Heart left ventricle (tissue), 16 donors: ENCODE measurements around the gene PIP4K2A. TPM values are rescaled to one million over a fixed set of nuclear protein-coding genes. Genes with fewer than 3 reads are reported as not detected.
A peak's percentile ranks its signal among the peaks of the same experiment; 100 is the strongest.

Experiments used
- ATAC-seq, 4 donors: fragments of 200-7000 bp; cut with Tn5 transposase; one replicate each; pipeline ENCODE4 v1.9.1; 2020 to 2022; ENCODE audit warnings: moderate library complexity in 4 of 4, mild to moderate bottlenecking in 3 of 4, moderate number of reproducible peaks in 1 of 4
- DNase-seq, 5 donors: peaks; one replicate each; pipeline ENCODE4 v3.0.0-alpha.2; 2020
- H3K27ac ChIP-seq, 12 donors: fragments of 200-600 bp; sonication (generic) in 4 of 12; one replicate each; pipeline versions ENCODE4 v1.5.0 to v1.8.0; 2016 to 2022; ENCODE audit warnings: mild to moderate bottlenecking in 2 of 12
- H3K27me3 ChIP-seq, 9 donors: fragments of 200-600 bp; sonication (generic) in 2 of 9; one replicate each; pipeline versions ENCODE4 v1.5.1 to v1.8.0; 2016 to 2022; ENCODE audit warnings: mild to moderate bottlenecking in 3 of 9
- H3K36me3 ChIP-seq, 9 donors: fragments of 200-600 bp; sonication (generic) in 2 of 9; one replicate each; pipeline versions ENCODE4 v1.5.0 to v1.8.0; 2018 to 2022; ENCODE audit warnings: mild to moderate bottlenecking in 2 of 9
- H3K4me1 ChIP-seq, 12 donors: fragments of 200-600 bp; sonication (generic) in 4 of 12; one replicate each; pipeline versions ENCODE4 v1.5.0 to v1.8.0; 2016 to 2022; ENCODE audit warnings: mild to moderate bottlenecking in 3 of 12
- H3K4me3 ChIP-seq, 12 donors: fragments of 200-600 bp; sonication (generic) in 4 of 12; one replicate each; pipeline versions ENCODE4 v1.5.0 to v1.8.0; 2017 to 2022; ENCODE audit warnings: mild to moderate bottlenecking in 9 of 12, moderate library complexity in 4 of 12
- H3K9me3 ChIP-seq, 12 donors: fragments of 200-600 bp; sonication (generic) in 4 of 12; one replicate each; pipeline versions ENCODE4 v1.5.0 to v1.8.0; 2016 to 2022; ENCODE audit warnings: mild to moderate bottlenecking in 1 of 12
- CTCF ChIP-seq, 12 donors: fragments of 200-600 bp; sonication (generic) in 4 of 12; IDR thresholded peaks; one replicate each; pipeline versions ENCODE4 v1.5.0 to v1.8.0; 2018 to 2022; ENCODE audit warnings: antibody characterized with exemption in 12 of 12, mild to moderate bottlenecking in 5 of 12
- POLR2A ChIP-seq, 2 donors: fragments of 450-650 bp; IDR thresholded peaks; one replicate each; pipeline ENCODE4 v1.6.1; 2017; ENCODE audit warnings: antibody characterized with exemption in 2 of 2, mild to moderate bottlenecking in 2 of 2, moderate library complexity in 2 of 2
- whole genome bisulfite sequencing, 4 donors: extraction: QIAGEN DNeasy Blood & Tissue Kit in 2 of 4; methylation state at CpG; one replicate each; pipeline versions ENCODE4 v1.1.5 to v1.1.7; 2013 to 2018; 5-methylcytosine and 5-hydroxymethylcytosine counted together
- intact Hi-C, 10 donors: fragments of 100-400 bp; cut with DNase I; formaldehyde crosslinking; loops; one replicate each; pipeline versions ENCODE4 v1.11.1 to v1.14.2; 2022
- polyA plus RNA-seq, 2 donors: library from polyadenylated mRNA; stranded (reverse); fragments of 200-250 nt; gene quantifications; one replicate each; pipeline ENCODE4 v1.2.3, GENCODE V29; 2013
- total RNA-seq, 9 donors: library from RNA; depleted of rRNA in 2 of 9; stranded (reverse); fragments of >200 nt in 2 of 9; fragmentation: NEBNext Ultra II Directional in 3 of 9; extraction: Animal tissue kit (Norgen Biotek cat#: 25700) in 3 of 9; gene quantifications; one replicate each; pipeline versions ENCODE4 v1.1.0 to v1.2.4, GENCODE V29; 2016 to 2023
- donor health status: ischemic (EF 13 %, LVEDD 7.1; RV severe dilation, severe dysfunction).
- donor health status: healthy with polysubstance abuse.
- donor health status: DM: no; HTN: yes; CAD: no.
- donor health status: DM: no; HTN: no; CAD: no.
- donor health status: ischemic (EF 25% LVEDD 6.9; RV normal size, moderate dysfunction).
- donor health status: ischemic (EF 25% LVEDD 5.7; RV mildly dilated, moderate dysfunction).
- donor health status: healthy.
- donor health status: DM: yes; HTN: yes; CAD: no.
- donor health status: ischemic (EF 35%, LVEDD 5.7; RV mildly dilated, moderate dysfunction).
- donor health status: nonischemic (EF 11% LVEDD 7.7; RV severe dilation, severe dysfunction).
- donor health status: DM: yes; HTN: yes; CAD: no.
- donor health status: PGD.
- donor health status: ischemic (EF 29% LVEDD 5.4; RV normal size, mild dysfunction).
- donor health status: nonischemic (EF 23%, LVEDD 6.1; RV moderate dilation, normal function).

PIP4K2A gene
- total and polyA plus RNA-seq, 11 donors: 4.0 to 35.6 (median 12.5) TPM

- DNase-seq: no peak
- TF ChIP-seq POLR2A (IDR thresholded peaks at IDR 0.05): no peak
- no peak for TF ChIP-seq CTCF (IDR thresholded peaks at IDR 0.05)
- WGBS, 4 donors: 84 to 94% (median 86%) methylated on average over 2 of the region's 2 CpGs
- H3K9me3 ChIP-seq: no peaks in the 10 kb centered on the region
- ATAC-seq: no peak
- no peaks in the 10 kb centered on the region for H3K36me3 ChIP-seq
- intact Hi-C loops: loop anchor here in 4 of 10 donors (10.0 kb wide), 1 partner anchor 88 kb away; the partner anchor contains the start of gene PIP4K2A (in 4 of the 4)
- peak overlapping the region in 1 of 12 donors; percentile 35 for H3K27ac ChIP-seq
- H3K4me1 ChIP-seq: peaks cover 0 to 97% (median 21%) of the 10 kb centered on the region in 12 donors
- no peak overlapping the region for H3K4me3 ChIP-seq
- no peaks in the 10 kb centered on the region for H3K27me3 ChIP-seq
Measured at GRCh38 chr10:22626784-22627183, 87.6 kb downstream of the PIP4K2A start.

- H3K4me1 ChIP-seq: peaks cover 0 to 97% (median 22%) of the 10 kb centered on the region in 12 donors
- TF ChIP-seq CTCF (IDR thresholded peaks at IDR 0.05) (no peak), POLR2A (IDR thresholded peaks at IDR 0.05) (no peak)
- H3K36me3 ChIP-seq: no peaks in the 10 kb centered on the region
- WGBS, 4 donors: 59 to 68% (median 63%) methylated on average over 9 of the region's 9 CpGs
- DNase-seq (no peak), ATAC-seq (peak in 2 of 4 donors; percentile 47 to 58)
- no peaks in the 10 kb centered on the region for H3K9me3 ChIP-seq
- no peak overlapping the region for H3K4me3 ChIP-seq
- no peaks in the 10 kb centered on the region for H3K27me3 ChIP-seq
- H3K27ac ChIP-seq: peak overlapping the region in 1 of 12 donors; percentile 35
- intact Hi-C loops: loop anchor here in 4 of 10 donors (10.0 kb wide), 1 partner anchor 89 kb away; the partner anchor contains the start of gene PIP4K2A (in 4 of the 4)
Measured at GRCh38 chr10:22625516-22626290, 88.7 kb downstream of the PIP4K2A start.

- peak overlapping the region in 1 of 12 donors; percentile 38 for H3K27ac ChIP-seq
- peaks cover 0 to 97% (median 29%) of the 10 kb centered on the region in 12 donors for H3K4me1 ChIP-seq
- H3K4me3 ChIP-seq: no peak overlapping the region
- ATAC-seq (peak in 1 of 4 donors; percentile 6), DNase-seq (no peak)
- intact Hi-C loops: loop anchor here in 5 of 10 donors (5.0 to 10.0 kb wide), 2 partner anchors 88 to 90 kb away; partner anchors contain the start of gene PIP4K2A (in 5 of the 5)
- H3K27me3 ChIP-seq: no peaks in the 10 kb centered on the region
- H3K9me3 ChIP-seq: no peaks in the 10 kb centered on the region
- H3K36me3 ChIP-seq: no peaks in the 10 kb centered on the region
- TF ChIP-seq POLR2A (IDR thresholded peaks at IDR 0.05): no peak
- TF ChIP-seq CTCF (IDR thresholded peaks at IDR 0.05): no peak
- WGBS, 4 donors: 74 to 79% (median 74%) methylated on average over 3 of the region's 3 CpGs
Measured at GRCh38 chr10:22624287-22624738, 90.1 kb downstream of the PIP4K2A start.

- 95 to 97% (median 97%) methylated on average over 4 of the region's 4 CpGs for WGBS, 4 donors
- DNase-seq (no peak), ATAC-seq (no peak)
- Histone ChIP-seq H3K27me3 (no peaks in the 10 kb centered on the region), H3K36me3 (no peaks in the 10 kb centered on the region), H3K4me3 (no peak overlapping the region), H3K4me1 (peaks cover 0 to 97% (median 34%) of the 10 kb centered on the region in 12 donors), H3K9me3 (no peaks in the 10 kb centered on the region), H3K27ac (peak overlapping the region in 1 of 12 donors; percentile 38)
- intact Hi-C loops: loop anchor here in 5 of 10 donors (5.0 to 10.0 kb wide), 2 partner anchors 89 to 91 kb away; partner anchors contain the start of gene PIP4K2A (in 5 of the 5)
- TF ChIP-seq POLR2A (IDR thresholded peaks at IDR 0.05) (no peak), CTCF (IDR thresholded peaks at IDR 0.05) (no peak)
Measured at GRCh38 chr10:22623633-22624253, 90.6 kb downstream of the PIP4K2A start.
